Right hindlimb (tissue), 1 donor: ENCODE results near the gene NUTM2G.
A peak's percentile ranks its signal among the peaks of the same experiment; 100 is the strongest.
"Not testable (repeated sequence)": the region's sequence is repeated elsewhere in the genome, so short reads cannot be mapped to it uniquely, and the experiment has no call there.

Experiments used
- DNase-seq: peaks from one replicate; pipeline ENCODE4 v3.0.0-alpha.2; 2018

The NUTM2G gene, protein sequence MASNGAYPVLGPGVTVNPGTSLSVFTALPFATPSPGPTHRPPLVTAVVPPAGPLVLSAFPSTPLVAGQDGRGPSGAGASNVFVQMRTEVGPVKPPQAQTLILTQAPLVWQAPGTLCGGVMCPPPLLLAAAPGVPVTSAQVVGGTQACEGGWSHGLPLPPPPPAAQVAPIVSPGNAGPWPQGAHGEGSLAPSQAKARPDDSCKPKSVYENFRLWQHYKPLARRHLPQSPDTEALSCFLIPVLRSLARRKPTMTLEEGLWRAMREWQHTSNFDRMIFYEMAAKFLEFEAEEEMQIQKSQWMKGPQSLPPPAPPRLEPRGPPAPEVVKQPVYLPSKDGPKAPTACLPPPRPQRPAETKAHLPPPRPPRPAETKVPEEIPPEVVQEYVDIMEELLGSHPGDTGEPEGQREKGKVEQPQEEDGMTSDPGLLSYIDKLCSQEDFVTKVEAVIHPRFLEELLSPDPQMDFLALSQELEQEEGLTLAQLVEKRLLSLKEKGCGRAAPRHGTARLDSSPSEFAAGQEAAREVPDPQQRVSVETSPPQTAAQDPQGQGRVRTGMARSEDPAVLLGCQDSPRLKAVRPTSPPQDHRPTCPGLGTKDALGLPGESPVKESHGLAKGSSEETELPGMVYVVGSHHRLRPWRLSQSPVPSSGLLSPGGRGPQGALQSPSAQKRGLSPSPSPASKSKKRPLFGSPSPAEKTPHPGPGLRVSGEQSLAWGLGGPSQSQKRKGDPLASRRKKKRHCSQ

DNA sequence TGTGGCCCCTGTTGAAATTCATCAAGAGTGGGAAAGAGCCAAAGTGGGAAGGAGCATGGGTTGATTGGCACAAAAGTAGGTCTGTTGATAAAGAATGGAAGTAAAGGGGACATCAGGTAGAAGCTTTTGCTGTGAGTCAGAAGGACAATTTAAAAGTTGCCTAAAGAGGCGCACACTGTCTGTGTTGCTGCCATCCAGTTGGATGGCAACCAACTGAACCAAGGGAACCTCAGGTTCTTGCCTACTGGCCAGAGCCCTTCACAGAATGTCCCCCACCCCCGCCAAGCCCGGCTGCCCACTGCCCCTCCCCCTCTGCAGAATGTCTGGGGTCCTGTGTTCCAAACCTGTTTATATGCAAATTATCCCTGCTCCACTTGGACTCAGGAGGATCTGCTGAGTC is at the start of gene NUTM2G:
Gene NUTM2G, plus strand, starts transcription at position 301 of the 400 bp plus-strand sequence. CDS start 182 bp downstream, outside the sequence.
- not testable (repeated sequence) for DNase-seq

DNA sequence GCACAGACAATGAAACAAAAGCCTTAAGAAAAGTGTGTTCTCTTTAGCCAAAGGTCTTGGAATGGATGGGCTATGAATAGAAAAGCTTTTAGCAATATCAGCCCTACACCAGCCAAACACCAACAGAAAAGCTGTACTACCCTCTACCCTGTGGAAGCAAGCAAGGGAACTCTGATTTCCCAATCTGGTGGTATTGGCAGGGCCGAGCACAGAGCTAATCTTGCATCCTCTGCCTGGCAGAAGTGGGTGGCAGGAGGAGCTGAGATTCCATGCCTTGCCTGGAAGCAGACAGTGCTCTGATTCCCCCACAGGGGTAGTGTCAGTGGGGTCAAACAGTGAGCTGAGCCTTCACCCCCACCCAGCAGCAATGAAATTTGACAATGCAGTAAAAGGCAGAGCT is 44.7 kb upstream of the NUTM2G start:
- no peak for DNase-seq

DNA sequence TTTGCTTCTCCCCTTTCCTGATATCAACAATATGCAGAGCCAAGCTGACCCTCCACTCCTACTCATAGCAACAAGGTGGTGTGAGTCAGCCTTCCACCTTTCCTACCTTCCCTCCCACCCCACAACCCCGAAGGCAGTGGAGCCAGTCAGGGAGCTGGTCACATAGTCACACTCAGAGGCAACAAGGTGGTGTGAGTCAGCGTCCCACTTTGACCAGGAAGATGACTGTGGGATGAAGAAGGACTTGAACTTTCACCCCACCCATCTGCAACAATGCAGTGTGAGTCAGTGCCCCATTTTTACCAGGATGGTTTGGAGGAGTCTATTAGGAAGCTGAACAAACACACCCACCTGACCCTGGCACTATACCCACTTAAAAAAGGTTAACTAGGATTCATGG is 44.2 kb upstream of the NUTM2G start:
- no peak for DNase-seq

DNA sequence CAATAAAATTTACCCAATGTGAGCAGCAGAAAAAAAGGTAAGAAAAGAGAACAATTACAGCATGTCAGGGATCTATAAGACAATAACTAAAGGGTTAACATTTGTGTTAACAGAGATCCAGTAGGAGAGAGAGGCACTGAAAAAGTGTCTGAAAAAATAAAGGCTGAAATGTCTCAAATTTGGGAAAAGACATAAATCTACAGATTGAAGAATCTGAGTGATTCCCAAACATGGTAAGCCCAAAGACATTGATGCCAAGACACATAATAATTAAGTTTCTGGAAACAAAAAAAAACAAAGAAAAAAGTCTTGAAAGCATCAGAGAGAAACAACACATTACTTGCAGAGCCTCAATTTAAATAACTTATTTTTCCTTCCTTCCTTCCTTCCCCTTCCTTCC is 43.2 kb upstream of the NUTM2G start:
- no peak for DNase-seq

DNA sequence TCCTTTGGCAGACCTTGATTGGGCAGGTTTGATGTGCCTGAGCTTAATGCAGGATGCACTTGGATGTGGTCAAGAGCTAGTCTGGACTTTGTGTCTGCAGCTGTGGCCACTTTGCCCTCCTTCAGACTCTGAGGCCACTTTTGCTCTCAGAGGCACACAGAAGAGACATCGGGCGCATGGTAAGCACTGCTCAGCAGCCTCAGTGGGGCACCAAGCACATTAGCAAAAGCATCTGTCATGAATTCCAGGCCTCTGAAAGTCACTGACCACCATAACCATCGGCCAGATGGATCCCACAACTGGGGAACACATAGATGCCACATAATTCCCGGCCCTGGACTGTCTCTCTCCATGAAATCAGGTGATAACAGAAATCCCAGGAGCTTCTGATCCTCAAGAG is 40.1 kb upstream of the NUTM2G start:
- DNase-seq: no peak

DNA sequence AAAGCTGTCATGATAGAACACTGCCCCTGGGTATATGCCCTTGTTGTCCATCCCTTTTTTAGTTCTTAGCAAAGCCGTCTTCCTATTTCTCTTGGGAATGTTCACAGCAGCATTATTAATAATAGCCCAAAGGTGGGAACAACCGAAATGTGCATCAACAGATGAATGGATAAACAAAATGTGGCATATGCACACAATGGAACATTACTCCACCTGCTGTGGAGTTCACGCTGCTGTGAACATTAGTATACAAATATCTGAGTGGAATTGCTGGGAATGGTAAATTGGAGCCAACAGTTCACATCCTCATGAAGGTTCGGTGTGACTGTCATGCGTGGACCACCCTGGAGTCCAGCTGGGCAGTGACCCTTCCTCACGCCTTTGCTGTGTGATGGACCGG is 36.5 kb upstream of the NUTM2G start:
- no peak for DNase-seq

DNA sequence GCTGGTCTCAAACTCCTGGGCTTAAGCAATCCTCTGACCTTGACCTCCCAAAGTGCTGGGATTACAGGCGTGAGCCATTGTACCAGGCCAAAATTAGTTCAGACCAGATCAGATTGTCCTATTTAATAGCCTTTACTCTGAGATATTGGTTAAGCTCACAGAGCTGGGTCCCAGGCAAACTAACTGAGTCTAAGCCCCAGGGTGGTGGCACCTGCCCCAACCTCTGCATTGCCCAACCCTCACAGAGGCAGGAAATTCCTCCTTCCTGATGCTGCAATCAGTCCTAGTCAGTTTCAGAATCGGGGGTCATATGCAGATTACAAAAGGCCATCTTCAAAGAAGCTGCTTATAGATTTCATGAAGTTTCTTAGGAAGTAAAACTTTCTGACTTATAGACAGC is 28.6 kb upstream of the NUTM2G start:
- not testable (repeated sequence) for DNase-seq

DNA sequence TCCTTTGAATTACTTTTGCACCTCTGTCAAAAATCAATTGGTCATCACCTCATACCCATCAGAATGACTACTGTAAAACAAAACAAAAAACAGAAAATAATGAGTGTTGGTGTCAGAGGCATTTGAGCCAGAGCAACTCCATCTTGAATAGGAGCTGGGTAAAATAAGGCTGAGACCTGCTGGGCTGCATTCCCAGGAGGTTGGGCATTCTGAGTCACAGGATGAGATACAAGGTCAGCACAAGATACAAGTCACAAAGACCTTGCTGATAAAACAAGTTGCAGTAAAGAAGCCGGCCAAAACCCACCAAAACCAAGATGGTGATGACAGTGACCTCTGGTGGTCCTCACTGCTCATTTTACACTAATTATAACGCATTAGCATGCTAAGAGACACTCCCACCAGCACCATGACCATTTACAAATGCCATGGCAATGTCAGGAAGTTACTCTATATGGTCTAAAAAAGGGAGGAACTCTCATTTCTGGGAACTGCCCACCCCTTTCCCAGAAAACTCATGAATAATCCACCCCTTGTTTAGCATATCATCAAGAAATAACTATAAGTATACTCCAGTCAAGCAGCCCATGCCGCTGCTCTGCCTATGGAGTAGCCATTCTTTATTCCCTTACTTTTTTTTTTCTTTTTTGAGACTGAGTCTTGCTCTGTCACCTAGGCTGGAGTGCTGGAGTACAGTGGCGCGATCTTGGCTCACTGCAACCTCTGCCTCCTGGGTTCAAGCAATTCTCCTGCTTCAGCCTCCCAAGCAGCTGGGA is 23.5 kb upstream of the NUTM2G start:
- DNase-seq: not testable (repeated sequence)

DNA sequence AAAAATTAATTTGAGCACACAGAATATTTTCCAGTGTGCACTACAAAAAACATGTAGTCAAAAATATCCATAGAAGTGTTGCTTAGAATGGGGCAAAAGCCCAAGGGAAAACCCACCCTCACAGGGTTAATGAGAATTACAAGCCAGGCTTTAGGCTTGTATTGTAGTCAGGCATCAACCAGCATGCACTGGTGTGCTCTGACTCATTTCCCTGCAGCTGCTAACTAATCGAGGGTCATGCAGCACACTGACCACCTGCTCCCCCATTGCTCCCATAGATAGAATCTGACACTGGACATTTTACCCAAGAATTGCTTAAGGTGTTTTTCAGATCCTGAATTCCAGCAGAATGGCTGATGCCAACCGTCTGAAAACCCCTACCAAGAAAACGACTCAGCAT is 20.2 kb upstream of the NUTM2G start:
- not testable (repeated sequence) for DNase-seq

DNA sequence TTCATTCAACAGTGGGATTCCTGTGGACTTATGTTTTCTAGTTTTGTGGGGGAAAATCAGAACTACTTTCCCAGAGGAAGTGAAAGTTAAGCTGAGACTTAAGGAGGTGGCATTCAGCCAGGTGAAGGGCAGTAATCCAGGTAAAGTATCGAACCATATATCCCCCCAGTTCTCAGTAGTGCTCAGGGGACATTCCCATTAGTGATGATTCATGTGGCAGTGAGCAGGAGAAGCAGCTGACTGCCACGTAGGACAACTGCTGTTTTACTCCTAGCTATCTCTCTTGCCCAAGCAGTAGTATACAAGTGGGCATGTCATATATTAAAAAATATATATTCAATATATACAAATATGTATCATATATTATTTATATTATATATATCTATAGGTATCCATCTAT is 13.1 kb upstream of the NUTM2G start:
- not testable (repeated sequence) for DNase-seq

DNA sequence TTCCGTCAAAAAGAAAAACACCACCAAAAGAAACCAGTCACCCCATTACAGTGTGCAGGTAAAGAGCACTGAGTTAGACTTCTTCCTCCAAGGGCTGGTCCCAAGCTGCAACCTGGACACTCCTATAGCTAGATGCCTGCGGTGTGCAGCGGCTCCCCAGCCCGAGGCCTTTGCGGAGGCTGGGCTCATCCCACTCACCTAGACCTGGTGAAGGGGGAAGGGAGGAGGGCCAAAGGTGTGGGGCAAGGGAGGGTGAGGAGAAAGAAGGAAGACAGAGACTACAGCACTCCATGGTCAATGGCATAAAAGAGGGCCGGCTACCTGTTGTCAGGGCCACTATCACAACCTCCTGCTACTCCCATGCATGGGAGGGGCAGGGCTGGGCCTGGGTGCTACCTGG is 12.1 kb upstream of the NUTM2G start:
- not testable (repeated sequence) for DNase-seq

DNA sequence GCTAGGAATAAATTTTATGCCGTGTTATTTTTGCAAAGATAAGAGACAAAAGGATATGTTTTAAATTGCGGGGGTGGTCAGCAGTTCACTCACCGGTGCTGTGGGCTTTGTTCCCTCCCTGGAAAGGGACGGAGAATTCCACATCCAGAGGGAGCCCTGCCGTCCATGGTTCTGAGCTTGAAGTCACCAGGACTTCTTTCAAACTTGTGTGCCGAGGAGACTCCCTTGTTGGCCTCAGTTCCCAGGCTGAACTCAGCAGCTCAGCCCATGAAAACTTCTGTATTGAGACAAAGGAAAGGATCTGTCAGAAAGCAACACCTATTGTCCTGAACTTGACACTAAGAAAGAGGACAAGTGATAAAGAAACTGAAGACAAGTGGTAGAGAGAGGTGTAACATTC is 10.1 kb upstream of the NUTM2G start:
- DNase-seq: not testable (repeated sequence)

DNA sequence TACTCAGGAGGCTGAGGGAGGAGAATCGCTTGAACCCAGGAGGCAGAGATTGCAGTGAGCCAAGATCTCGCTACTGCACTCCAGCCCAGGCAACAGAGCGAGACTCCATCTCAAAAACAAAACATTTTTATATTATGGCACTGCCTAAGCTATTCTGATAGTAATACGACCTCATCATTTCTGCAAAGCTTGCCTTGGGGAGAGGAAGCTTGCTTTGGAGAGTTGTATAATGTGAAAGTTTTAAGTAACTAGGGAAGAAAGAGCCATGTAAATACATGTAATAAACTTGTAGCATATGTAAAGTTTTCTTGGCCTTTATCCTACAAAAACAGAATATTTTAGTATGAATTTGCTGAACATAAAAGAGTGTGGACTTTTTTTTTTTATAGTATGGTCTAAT is 7.8 kb upstream of the NUTM2G start:
- not testable (repeated sequence) for DNase-seq

DNA sequence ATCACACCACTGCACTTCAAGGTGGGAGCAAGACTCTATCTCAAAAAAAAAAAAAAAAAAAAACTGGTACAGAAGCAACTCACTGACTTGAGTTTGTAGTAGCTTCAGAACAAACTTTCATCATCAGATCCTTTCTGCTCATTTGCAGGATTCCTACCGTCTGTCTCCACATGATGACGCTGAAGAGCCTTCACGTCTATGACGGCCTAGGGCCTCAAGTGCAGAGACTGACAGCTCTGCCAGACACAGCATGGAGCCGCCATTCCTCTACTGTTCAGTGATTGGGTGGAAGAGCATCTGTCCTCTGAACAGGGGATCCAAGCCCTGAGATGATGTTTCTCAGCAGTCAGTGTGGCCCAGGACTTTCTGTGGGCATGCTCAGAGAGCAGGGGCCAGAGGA is 3.1 kb upstream of the NUTM2G start:
- not testable (repeated sequence) for DNase-seq

DNA sequence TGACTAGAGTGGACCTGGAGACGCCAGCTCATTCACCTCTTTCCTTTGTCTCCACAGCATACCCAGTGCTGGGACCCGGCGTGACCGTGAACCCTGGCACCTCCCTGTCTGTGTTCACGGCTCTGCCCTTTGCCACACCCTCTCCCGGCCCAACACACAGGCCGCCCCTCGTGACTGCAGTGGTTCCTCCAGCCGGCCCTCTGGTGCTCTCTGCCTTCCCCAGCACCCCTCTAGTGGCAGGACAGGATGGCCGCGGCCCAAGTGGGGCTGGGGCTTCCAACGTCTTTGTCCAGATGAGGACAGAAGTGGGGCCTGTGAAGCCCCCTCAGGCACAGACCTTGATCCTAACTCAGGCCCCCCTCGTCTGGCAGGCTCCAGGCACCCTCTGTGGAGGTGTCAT is 3.0 kb downstream of the NUTM2G start:
- DNase-seq: not testable (repeated sequence)

DNA sequence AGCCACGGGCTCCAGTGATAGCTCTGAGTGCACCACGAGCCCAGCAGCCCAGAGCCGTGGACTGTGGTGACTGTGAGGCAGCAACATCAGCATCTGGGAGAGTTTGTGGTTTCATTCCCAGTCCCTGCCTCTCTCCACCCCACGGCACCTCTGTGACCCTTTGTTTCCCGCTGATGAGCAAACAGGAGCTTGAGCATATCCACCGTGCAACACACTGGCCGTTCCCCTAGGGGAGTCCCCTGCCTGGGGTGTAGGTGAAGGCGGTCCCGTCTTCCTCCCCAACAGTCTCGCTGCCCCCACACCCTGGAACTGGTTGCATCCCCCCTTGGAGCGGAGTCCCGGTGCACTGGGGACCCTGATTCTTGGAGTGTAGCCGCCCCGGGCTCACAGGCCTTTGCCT is 5.5 kb downstream of the NUTM2G start:
- DNase-seq: not testable (repeated sequence)

DNA sequence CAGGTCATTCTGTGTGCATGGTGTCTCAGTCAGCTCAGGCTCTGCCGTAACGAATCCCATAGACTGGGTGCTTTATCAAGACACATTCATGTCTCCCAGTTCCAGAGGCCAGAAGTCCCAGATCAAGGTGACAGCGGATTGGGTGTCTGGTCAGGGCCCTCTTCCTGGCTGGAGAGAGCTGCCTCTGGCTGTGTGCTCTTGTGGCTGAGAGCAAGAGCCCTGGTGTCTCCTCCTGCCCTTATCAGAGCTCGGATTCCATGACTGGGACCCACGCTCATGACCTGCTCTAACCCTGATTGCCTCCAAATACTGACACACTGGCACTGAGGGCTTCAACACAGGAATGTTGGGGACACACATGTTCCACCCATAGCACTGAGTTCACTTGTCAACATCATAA is 6.1 kb downstream of the NUTM2G start:
- DNase-seq: not testable (repeated sequence)

DNA sequence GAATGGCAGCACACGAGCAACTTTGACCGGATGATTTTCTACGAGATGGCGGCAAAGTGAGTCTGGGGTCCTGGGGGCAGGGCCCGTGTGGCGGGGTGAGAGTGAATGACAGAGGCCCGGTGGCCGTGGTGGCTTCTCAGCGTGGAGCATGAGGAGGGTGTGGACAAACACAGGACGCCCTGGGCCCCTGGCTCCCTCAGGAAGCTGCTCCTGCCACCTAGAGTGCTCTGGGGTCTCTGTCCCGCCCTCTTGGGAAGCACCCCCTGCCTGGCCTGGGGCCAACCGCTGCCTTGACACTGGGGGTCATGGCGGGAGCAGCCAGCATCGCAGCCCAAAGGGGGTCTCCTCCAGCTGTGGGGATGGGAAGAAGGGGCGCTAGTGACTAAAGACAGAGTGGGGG is 6.8 kb downstream of the NUTM2G start:
- peak; percentile 24 for DNase-seq

DNA sequence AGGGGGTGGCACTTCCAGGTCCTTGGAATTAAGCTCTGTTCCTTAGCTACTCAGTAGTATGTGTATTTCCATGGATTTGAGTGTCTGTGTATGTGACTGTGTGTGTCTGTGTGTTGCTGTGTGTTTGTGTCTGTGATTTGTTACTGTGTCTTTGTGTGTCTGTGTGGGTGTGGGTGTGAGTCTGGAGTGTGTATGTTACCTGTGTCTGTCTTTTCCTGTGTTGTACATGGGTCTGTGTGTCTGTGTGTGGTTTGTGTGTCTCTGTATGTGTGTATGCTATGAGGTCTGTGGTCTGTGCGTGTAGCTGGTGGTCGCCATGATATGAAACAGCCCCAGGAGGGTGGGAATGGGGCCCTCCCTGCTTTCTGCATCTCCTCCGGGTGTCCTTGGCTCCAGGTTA is 8.8 kb downstream of the NUTM2G start:
- not testable (repeated sequence) for DNase-seq

DNA sequence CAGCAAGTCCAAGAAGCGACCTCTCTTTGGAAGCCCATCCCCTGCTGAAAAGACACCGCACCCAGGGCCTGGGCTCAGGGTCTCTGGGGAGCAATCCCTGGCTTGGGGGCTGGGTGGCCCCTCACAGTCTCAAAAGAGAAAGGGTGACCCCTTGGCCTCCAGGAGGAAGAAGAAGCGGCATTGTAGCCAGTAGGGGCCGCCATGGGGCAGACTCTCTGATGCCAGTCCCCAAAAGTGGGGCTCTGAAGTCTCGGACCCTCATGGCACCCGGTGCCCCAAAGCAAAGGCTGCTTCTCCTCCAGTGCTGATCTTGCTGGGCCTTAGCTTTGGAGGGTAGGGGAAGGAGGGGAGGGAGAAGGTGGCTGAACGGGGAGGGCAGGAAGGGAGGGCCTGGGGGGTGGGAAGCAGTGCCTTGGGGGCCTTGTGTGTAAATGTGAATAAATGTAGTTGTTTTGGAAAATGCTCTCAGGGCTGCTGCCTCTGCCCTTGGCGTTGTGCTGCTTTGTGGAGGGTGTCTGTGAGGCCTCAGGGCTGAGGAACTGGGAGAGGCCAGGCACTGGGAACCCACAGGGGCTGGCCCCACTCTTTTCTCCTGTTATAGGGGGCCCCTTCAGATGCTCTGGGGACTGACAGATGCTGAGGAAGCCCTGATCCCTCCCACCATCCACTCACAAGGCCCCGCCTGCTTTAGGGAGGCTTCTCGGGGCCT is 10.5 kb downstream of the NUTM2G start:
- DNase-seq: not testable (repeated sequence)

DNA sequence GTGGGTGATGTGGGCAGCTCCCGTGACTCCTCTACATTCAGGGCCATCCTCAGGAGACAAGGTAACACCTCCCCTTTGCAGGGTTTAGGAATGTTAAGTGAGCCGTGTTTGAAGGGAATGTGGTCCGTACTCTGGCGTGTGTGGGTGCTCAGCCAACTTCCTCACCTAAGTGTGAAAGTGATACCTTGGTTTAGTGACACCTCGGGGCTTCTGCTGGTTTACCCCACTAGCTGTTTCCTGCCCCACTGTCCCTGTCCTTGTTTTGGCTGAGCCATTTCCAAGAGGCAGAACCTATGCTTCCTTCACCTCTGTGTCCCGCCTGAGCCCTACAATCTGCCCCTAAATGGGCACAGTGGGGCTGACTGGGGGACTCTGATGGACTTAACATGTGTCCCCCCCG is 12.3 kb downstream of the NUTM2G start:
- DNase-seq: not testable (repeated sequence)

DNA sequence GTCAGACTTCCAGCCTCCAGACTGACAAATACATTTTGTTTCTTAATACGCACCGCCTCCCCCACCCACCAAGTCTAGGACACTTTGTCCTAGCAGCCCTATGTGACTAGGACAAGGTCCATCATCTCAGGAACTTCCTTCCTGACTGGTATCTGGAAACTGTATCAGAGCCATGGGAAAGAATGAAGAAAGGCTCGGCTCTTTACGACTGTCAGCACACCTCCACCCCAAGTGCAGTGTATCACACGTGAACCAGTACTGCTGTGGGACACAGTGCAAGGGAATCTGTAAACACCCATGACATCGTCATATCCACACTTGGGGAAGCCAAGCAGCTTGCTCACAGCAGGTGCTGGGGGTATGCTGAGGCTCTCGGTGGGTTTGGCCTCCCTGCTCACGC is 13.0 kb downstream of the NUTM2G start:
- DNase-seq: not testable (repeated sequence)

DNA sequence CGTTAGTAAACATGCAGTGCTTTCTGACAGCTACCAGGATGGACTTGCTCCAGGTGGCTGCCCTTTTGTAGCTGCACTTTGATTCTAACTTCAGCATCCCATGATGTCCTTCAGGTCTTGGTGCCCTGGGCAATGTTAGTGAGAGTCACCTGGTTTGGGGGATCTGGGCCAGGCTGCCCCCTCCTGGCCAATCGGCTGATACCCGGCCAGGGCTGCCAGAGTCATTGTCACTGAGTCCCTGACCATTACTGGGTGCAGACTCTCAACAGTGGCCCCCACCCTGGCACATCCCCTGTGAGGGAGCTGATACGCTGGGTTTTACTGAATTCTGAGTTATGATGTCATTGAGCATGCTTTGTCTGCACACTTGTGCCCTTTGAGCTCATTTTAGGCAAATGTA is 13.5 kb downstream of the NUTM2G start:
- DNase-seq: not testable (repeated sequence)
